Measurements from ENCODE around the gene PCSK5. TPM values are rescaled to one million over a fixed set of nuclear protein-coding genes. Genes with fewer than 3 reads are reported as not detected.

The PCSK5 gene
- total RNA-seq, 4 donors from 2014 or later, result 22.0 to 37.4 (median 27.8) TPM

- no peak for TF ChIP-seq EP300 (IDR thresholded peaks at IDR 0.05)
- TF ChIP-seq POLR2AphosphoS5 (IDR thresholded peaks at IDR 0.05), result no peak
- no peak for TF ChIP-seq POLR2A (IDR thresholded peaks at IDR 0.05; ENCODE audit: low read depth)
- TF ChIP-seq CTCF (IDR thresholded peaks at IDR 0.05), result no peak
These were observed 342.5 kb downstream of the PCSK5 start for GRCh38 chr9:76232861-76233489.

GRCh38 chr9:76240578-76240977 is 350.1 kb downstream of the PCSK5 start:
- WGBS, result 75% methylated on average over 1 of the region's 1 CpG
- H3K27ac ChIP-seq (replicated peaks in 1 of 4), result no peak overlapping the region
- H3K36me3 ChIP-seq, result no peaks in the 10 kb centered on the region
- TF ChIP-seq CTCF (IDR thresholded peaks at IDR 0.05), result no peak
- TF ChIP-seq POLR2AphosphoS5 (IDR thresholded peaks at IDR 0.05), result no peak
- TF ChIP-seq POLR2A (IDR thresholded peaks at IDR 0.05; ENCODE audit: low read depth), result no peak
- no peak for TF ChIP-seq EP300 (IDR thresholded peaks at IDR 0.05)
- no peaks in the 10 kb centered on the region for H3K9me3 ChIP-seq
- no peaks in the 10 kb centered on the region for H3K4me1 ChIP-seq
- intact Hi-C loops (cut with DNase I), result no loop called here
- H3K4me3 ChIP-seq, result no peak overlapping the region
- H3K27me3 ChIP-seq, result no peaks in the 10 kb centered on the region
- no peak for DNase-seq (ENCODE audit: extremely low spot score)

More at GRCh38 chr9:76232861-76233489, 342.5 kb downstream of the PCSK5 start:
- H3K4me3 ChIP-seq, result no peak overlapping the region
- H3K9me3 ChIP-seq, result no peaks in the 10 kb centered on the region
- no peaks in the 10 kb centered on the region for H3K4me1 ChIP-seq
- no peaks in the 10 kb centered on the region for H3K36me3 ChIP-seq
- H3K27ac ChIP-seq (replicated peaks in 1 of 4), result no peak overlapping the region
- intact Hi-C loops (cut with DNase I), result no loop called here
- no peak for DNase-seq (ENCODE audit: extremely low spot score)
- no peaks in the 10 kb centered on the region for H3K27me3 ChIP-seq
- WGBS, result 82% methylated on average over 7 of the region's 7 CpGs

- Histone ChIP-seq H3K9me3 (no peaks in the 10 kb centered on the region), H3K27me3 (no peaks in the 10 kb centered on the region), H3K36me3 (no peaks in the 10 kb centered on the region), H3K4me3 (no peak overlapping the region), H3K4me1 (no peaks in the 10 kb centered on the region), H3K27ac (replicated peaks in 1 of 4) (no peak overlapping the region)
- 82% methylated on average over 1 of the region's 1 CpG for WGBS
- TF ChIP-seq POLR2AphosphoS5 (IDR thresholded peaks at IDR 0.05) (no peak), POLR2A (IDR thresholded peaks at IDR 0.05; ENCODE audit: low read depth) (no peak), EP300 (IDR thresholded peaks at IDR 0.05) (no peak), CTCF (IDR thresholded peaks at IDR 0.05) (no peak)
- intact Hi-C loops (cut with DNase I), result no loop called here
- DNase-seq (ENCODE audit: extremely low spot score), result no peak
These were observed 355.0 kb downstream of the PCSK5 start for GRCh38 chr9:76245518-76245917.

GRCh38 chr9:76246680-76247079 is 356.2 kb downstream of the PCSK5 start:
- H3K4me1 ChIP-seq, result no peaks in the 10 kb centered on the region
- H3K27me3 ChIP-seq, result no peaks in the 10 kb centered on the region
- H3K9me3 ChIP-seq, result no peaks in the 10 kb centered on the region
- no peak overlapping the region for H3K27ac ChIP-seq (replicated peaks in 1 of 4)
- no peak for TF ChIP-seq POLR2AphosphoS5 (IDR thresholded peaks at IDR 0.05)
- TF ChIP-seq POLR2A (IDR thresholded peaks at IDR 0.05; ENCODE audit: low read depth), result no peak
- TF ChIP-seq CTCF (IDR thresholded peaks at IDR 0.05), result no peak
- TF ChIP-seq EP300 (IDR thresholded peaks at IDR 0.05), result no peak
- no peak overlapping the region for H3K4me3 ChIP-seq
- H3K36me3 ChIP-seq, result no peaks in the 10 kb centered on the region
- 93% methylated on average over 7 of the region's 9 CpGs for WGBS
- intact Hi-C loops (cut with DNase I), result no loop called here
- no peak for DNase-seq (ENCODE audit: extremely low spot score)

GRCh38 chr9:76247426-76247825 is 357.0 kb downstream of the PCSK5 start:
- no peak for TF ChIP-seq CTCF (IDR thresholded peaks at IDR 0.05)
- no peak for TF ChIP-seq POLR2A (IDR thresholded peaks at IDR 0.05; ENCODE audit: low read depth)
- TF ChIP-seq EP300 (IDR thresholded peaks at IDR 0.05), result no peak
- no peak for TF ChIP-seq POLR2AphosphoS5 (IDR thresholded peaks at IDR 0.05)
- 96% methylated on average over 2 of the region's 2 CpGs for WGBS
- no peak for DNase-seq (ENCODE audit: extremely low spot score)
- no peaks in the 10 kb centered on the region for H3K36me3 ChIP-seq
- no peaks in the 10 kb centered on the region for H3K4me1 ChIP-seq
- H3K27ac ChIP-seq (replicated peaks in 1 of 4), result no peak overlapping the region
- intact Hi-C loops (cut with DNase I), result no loop called here
- no peaks in the 10 kb centered on the region for H3K27me3 ChIP-seq
- H3K4me3 ChIP-seq, result no peak overlapping the region
- H3K9me3 ChIP-seq, result no peaks in the 10 kb centered on the region
